ENCODE results near the gene TBL1X. TPM values are rescaled to one million over a fixed set of nuclear protein-coding genes. Genes with fewer than 3 reads are reported as not detected.

TBL1X gene
- total RNA-seq, 1 donor from 2014 or later, result 33.3 TPM

DNA sequence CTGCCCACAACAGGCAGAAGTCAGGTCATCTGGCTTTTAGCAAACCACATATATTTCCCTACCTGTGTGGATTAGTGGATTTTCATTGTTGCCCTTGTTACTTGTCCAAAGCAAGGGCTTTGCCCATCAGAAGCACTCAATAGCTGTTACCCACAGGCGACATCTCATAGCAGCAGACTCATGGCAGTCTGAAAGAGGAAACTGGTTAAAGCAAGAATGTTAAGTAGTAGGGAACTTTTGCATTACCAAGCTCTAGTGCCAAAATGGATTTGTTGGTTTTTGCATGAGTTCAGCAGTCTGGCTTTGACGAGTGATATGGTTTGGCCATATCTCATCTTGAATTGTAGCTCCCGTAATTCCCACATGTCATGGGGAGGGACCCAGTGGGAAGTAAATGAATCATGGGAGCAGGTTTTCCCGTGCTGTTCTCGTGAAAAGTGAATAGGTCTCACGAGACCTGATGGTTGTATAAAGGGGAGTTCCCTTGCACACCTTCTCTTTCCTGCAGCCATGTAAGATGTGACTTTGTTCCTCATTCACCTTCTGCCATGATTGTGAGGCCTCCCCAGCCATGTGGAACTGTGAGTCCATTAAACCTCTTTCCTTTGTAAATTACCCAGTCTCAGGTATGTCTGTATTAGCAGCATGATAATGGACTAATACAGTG, 192.9 kb downstream of the TBL1X start:
- DNase-seq (ENCODE audit: low spot score) (no peak), ATAC-seq (no peak)

DNA sequence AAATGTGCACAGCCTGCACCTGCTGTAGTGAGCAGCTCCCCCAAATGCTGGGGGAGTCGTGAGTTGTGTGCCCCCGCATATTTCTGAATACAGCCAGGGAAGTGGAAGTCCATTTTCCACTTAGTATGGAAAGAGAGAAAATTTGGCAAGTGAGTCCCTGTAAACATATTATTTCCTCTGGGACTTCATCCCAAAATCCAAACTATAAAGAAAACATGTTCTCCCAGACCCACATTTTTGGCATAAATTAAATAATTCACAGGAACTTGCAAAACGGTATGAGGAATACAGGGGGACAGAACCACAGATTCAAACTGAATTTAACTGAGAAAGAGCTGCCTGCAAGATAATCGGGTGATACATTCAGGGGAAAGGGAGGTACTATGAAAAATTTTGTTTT, 193.6 kb downstream of the TBL1X start:
- ATAC-seq, result no peak
- no peak for DNase-seq (ENCODE audit: low spot score)

DNA sequence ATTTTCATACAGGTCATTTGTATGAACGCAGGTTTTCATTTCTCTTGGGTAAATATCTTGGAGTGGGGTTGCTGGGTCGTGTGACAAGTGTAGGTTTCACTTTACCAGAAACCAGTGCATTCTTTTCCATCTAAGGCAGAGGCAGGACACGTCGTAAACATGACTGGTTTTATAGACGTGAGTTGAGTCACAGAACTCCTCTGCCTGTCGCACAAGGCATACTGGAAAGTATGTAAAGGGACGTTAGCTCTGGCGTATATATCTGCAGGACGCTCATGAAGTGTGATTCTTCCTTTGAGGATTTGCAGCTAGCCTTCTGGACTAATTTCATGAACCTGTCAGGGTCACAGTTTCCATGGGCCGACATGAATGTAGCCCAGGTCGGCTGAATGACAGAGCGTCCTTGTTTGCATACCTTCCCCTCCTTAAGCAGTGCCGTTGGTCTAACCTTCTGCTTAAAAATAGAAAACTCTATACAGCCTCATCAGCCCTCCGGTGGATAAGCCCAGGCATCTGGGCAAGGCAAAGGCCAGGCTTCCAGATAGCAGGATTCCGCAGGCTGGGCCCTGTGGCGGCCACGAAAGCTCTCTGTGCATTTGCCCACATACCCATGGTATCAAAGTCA, 194.8 kb downstream of the TBL1X start:
- ATAC-seq, result no peak
- no peak for DNase-seq (ENCODE audit: low spot score)

DNA sequence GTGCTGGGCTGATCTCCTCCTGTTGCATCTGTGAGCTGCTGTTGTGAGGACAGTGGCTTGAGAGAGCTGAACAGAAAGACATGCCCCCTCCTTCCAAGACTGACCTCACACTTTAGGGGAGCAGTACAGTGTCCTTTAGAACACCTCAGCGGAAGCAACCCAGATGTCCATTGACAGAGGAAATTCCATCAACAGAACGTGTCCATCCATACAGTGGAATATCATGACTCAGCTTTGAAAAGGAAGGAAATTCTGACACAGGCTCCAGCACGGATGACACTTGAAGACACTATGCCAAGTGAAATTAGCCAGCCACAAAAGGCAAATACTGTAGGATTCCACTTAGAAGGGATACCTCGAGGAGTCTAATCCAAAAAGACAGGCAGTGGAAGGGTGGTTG, 197.3 kb downstream of the TBL1X start:
- ATAC-seq (no peak), DNase-seq (ENCODE audit: low spot score) (no peak)

DNA sequence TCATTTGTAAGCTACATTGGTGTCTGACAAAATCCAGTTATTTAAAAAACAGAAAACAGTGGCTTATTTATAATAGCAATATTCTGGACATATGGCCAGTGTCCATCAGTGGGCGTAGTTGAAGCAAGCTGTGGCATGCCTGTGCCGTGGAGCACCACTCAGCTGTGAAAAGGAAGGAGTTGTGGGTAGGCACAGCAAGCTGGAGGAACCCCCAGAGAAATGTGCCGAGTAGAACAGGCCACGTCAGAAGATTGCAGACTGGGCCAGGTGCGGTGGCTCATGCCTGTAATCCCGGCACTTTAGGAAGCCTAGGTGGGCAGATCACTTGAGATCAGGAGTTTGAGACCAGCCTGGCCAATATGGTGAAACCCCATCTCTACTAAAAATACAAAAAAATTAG, 198.4 kb downstream of the TBL1X start:
- DNase-seq (ENCODE audit: low spot score) (no peak), ATAC-seq (no peak)

DNA sequence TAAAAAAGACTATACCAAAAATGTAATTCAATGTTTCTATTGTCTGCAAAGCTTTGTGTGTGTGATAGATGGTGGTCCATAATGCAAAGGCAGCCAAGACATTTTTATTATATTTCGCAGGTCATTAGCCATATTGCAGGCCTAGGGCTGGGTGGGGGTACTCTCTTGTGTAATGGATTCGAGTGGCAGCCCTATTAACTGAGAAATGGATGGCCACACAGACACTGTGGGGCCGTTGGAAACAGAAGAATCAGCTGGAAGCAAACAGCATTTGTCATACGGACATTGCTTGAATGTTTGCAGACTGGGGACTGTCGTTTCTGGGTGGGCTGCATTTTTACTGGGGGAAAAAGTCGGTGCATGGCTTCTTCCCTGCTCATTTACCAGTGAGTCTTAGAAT, 199.4 kb downstream of the TBL1X start:
- ATAC-seq (no peak), DNase-seq (ENCODE audit: low spot score) (no peak)

DNA sequence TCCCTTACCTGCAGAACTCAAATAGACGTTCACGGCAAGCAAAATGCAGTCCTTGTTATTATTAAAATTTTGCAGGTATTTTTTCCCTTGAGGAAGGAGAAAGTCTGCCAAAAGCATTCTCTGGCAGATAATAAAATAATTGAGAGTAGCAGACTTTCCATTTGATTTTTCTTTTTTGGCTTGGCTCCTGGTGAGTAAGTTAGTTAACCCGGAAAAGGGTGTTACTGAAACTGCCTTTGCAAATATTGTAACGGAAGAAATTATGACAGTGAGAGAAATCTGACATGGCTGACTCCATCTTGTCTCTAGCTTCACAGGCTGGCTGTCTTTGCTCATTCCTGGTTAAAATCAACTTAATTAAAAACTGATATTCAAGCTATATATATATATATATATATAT, 200.3 kb downstream of the TBL1X start:
- DNase-seq (ENCODE audit: low spot score) (no peak), ATAC-seq (no peak)

DNA sequence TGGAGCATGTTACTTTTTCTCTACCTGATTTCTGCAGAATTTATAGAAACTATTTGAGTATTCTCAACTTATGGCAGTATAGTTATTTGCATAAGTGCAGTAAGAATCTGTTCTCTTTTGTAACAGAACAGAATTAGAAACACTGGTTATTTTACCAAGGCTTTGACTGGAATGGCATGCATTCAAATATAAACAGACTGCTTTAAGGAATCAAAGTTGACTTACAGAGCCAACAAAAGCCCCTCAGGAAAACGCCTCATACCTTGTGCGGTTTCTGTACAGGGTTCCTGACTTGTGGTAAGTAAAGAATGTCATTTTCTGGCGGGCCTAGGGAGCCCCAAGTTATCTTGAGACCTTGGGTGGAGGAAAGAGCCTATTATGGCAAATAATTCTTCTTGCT, 203.7 kb downstream of the TBL1X start:
- DNase-seq (ENCODE audit: low spot score) (no peak), ATAC-seq (no peak)

DNA sequence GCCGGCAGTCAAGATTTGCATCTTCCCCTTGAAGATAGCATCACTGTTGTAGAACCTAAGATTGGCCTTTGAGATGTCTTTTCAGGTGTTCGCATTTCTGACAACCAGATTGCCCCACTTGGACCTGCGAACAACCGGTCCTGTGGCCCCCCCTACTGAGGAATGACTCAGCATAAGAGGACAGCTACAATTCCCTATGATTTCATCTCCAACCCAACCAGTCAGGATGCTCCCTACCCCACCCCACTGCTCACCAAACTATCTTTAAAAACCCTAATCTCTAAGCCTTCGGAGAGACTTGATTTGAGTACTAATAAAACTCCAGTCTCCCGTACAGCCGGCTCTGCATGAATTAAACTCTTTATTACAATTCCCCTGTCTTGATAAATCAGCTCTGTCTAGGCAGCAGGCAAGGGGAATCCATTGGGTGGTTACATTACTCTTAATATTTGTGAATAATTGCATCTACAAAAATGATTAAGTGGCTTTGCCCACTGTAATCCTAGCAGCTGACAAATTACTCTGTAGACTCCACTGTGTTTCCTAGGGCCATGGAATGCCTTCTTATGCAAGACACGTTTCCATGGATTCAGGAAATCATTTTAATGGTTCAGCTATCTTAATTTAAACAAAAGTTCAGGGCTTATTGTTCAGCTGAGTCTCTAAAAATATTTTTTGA, 205.4 kb downstream of the TBL1X start:
- ATAC-seq (no peak), DNase-seq (ENCODE audit: low spot score) (no peak)

DNA sequence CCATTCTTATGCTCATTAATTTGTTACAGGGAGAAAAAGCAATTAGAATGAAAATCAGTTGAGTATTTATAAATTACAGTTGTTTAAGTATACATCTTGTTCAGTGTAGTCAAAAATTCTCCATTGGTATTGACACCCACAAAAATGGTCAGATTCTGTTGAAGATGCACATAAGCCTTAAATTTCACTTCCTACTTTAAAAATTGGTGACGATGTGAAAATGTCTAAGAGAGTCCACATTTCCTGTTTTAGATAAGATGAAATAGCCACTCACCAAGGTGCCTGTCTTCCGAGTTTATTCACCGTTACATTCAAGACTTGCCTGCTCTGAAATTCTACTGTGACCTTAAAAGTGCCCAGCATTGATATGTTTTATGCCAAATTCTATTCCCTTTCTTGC, 207.1 kb downstream of the TBL1X start:
- no peak for DNase-seq (ENCODE audit: low spot score)
- no peak for ATAC-seq

DNA sequence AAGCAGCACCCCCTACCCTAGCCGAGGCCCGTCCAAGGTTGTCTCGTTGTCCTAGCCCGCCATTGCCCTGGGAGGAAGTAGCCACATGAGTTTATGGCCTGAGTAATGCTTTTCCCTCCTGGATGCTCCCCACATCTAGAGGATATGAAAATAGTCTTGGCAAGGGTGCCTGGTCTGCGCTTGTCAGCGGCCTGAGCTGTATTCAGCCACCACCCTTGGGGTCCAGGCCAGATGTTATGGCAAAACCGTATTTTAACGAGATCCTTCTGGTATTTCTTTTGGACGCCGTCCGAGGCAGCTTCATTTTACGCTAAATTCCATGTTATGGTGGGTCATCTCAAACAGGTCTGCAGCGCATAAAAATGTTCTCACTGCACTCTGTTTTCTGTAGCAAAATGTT, 211.4 kb downstream of the TBL1X start:
- ATAC-seq, result no peak
- DNase-seq (ENCODE audit: low spot score), result no peak

DNA sequence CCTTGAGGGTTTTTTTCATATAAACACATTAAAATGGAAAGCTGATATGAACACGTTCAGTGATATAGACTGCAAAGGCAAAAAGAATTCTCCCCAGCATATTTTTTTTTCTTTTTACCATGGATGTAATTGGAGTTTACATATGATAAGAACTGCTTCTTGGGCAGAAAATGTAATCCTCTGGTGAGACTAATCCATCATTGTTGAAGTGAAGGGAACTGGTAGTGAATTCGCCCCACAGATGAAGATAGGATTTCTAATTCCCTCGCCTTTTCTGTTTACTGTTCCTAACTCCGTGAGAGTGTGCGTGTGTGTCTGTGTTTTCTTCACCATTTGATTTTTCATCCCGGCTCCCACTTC, 211.9 kb downstream of the TBL1X start:
- DNase-seq (ENCODE audit: low spot score) (no peak), ATAC-seq (no peak)

DNA sequence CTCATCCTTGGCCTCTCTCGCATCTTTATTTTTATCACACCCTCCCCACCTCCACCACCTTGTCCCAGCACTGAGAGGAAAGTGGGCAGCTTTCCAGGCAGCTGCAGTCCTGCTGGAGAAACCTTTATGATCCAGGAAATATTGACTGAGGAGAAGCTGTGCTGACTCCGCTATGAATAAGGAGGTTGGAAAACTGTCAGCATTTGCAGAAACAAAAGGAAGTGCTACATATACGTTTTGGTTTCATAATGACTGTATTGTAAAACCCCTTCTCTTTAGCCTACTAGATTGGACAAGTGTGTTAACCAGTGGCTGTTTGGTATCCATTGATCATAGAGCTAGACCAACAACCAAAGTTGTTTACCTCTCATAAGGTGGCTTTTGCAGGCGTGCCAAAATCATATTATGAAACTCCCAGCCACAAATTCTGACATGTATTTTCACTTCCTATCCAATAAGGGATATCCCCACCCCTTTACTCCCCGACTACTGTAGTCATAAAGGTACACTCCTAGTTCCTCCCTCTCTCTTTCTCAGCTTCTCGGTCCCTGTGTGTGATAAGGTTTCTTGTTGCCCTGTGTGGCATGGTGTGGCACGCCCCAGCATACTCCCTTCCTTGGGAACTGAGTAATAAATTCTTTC, 212.4 kb downstream of the TBL1X start:
- ATAC-seq, result no peak
- DNase-seq (ENCODE audit: low spot score), result no peak

DNA sequence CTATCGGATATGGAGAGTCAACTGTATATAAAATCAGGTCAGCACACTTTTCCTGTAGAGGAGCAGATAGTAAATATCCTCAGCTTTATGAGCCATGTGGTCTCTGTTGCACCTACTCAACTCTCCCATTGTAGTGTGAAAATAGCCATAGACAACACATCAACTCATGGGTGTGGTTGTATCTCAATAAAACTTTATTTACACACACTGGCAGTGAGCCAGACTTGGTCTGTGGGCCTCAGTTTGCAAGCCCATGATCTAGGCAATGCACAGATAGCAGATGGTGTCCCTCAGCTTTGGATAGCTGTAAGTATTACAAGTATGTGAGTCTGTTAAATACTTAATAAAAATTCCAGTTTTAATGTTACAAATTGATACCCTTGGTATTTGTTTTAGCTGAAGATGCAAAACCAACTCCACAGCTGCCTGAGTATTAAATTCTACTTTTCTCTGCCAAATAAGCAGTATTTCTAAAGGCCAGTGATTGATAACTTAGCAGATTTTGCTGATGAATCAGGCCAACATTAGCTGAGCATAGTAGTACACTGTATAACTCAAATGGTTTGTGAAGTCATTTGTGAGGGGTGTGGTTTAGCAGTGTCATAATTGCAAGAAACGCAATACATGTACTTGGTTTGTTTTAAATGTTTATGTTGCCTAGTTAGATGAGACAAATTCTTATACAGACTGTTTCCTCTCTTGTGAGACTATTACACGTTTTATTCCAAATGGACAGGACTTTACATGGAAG, 213.5 kb downstream of the TBL1X start:
- ATAC-seq (no peak), DNase-seq (ENCODE audit: low spot score) (no peak)

DNA sequence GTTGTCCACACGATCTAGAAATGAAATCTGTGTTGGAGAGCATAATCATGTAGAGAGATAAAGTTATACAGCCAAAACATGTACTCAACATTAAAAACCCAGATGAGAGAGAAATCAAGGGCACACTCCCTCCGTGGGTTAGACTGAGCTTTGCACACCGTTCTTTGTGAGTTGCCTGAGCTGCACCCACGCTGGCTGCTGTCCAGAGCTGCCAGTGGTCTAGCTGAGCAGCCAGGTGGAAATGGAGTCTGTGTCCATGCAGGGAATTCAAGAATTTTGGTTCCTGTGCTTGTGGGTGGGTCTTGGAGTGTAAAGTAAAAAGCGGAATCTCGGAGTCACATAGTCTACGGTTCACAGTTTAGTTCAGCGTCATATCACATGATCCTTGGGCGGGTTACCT, 216.2 kb downstream of the TBL1X start:
- no peak for DNase-seq (ENCODE audit: low spot score)
- no peak for ATAC-seq

DNA sequence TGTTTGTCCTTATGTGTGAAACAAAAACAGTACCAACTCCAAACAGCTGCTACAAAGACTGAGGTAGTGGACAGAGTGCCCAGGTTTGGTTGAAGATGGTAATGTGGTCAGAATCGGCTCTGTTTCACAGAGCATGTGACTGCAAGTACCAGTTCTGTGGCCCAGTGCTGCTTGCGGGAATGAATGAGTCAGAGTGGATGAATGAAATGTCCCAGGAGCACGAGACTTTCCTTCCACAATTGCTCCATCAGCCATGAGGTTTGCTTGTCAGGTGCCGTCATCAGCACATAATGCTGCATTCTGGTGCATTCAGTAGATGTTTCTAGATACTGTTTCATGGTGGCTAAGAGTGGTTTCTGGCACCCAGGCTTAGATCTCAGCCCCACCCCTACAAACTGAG, 216.6 kb downstream of the TBL1X start:
- no peak for DNase-seq (ENCODE audit: low spot score)
- no peak for ATAC-seq

DNA sequence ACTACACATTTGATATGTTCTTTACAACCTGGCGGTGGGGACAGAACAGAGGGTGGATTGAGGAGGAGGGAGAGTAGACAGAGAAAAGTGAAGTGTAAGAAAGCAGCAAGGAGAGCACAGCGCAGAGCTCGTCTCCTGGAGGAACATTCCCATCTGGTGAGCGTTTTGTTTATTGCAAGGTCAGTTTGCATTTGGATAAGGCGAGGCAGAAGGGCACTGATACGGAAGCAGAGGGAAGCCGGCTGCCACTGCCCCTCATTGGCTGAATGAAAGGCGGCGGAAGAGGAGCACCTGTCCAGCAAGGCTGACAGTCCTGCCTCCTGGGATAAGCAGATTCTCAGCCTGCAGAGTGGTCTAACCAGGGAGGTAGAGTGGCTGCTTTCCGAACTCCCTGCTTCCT, 217.6 kb downstream of the TBL1X start:
- ATAC-seq (no peak), DNase-seq (ENCODE audit: low spot score) (no peak)

DNA sequence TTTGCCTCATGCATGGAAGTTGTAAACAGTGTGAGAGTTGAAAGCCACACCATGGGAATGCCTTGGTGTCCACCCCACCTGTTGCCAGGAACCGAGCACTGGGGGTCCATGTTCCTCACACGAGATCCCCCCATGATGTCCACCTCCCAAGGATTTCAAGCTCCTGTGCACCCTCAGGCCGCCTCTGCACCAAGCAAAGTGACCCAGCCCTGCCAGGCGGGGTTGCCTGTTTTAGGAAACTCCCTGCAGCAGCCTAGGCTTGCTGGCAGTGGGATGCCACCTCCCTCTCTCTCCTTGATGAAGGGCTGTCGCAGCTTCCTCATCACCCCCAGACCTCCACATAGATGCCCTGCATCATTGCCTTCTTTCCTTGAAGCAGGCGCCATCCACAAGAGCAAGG, 218.0 kb downstream of the TBL1X start:
- DNase-seq (ENCODE audit: low spot score) (no peak), ATAC-seq (no peak)

DNA sequence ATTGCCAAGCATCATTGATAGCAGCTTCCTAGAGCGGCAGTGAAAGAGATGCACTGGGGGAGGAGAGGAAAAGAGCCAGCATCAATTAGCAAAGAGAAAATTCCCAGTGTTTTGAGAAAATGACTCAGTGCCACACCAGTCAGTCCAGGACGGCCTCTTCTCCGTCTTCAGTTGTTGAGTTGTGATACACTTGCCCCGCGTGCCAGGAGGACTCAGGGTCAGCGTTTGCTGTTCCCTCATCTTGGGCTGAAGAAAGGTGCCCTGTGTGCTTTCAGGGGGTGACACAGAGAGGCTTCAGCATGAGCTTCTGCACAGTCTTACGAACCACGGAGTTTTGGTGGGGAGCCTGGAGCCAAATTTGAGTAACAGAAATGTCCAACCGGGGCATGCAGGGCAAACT, 218.5 kb downstream of the TBL1X start:
- no peak for DNase-seq (ENCODE audit: low spot score)
- ATAC-seq, result no peak

DNA sequence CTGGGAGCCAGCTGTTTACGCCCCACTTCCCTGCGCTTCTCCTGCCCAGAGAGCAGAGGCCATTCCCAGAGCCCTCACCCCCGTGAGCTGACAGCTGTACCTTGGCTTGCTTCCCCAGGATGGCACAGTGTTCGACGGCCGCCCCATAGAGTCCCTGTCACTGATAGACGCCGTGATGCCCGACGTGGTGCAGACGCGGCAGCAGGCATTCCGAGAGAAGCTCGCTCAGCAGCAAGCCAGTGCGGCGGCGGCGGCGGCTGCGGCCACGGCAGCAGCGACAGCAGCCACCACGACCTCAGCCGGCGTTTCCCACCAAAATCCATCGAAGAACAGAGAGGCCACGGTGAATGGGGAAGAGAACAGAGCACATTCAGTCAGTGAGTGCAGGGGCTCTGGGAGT, 223.0 kb downstream of the TBL1X start:
- ATAC-seq (no peak), DNase-seq (ENCODE audit: low spot score) (no peak)

DNA sequence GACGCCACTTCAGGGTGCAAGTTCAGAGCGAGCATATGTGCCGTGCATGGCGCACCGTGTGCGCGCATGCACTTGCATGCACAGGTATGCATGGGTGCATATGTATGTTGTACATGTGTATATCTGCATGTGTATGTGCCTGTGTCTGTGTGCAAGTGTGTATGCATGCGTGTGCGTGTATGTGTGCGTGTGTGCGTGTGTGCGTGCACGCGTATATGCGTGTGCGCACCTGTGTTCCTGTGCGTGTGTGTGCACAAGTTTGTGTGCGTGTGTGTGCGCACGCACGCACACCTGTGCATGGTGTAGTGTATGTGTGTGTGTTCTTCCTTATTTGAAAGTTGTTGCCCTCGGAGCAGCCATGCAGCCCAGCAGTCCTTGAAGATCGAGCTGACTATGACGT, 224.0 kb downstream of the TBL1X start:
- ATAC-seq (no peak), DNase-seq (ENCODE audit: low spot score) (no peak)

DNA sequence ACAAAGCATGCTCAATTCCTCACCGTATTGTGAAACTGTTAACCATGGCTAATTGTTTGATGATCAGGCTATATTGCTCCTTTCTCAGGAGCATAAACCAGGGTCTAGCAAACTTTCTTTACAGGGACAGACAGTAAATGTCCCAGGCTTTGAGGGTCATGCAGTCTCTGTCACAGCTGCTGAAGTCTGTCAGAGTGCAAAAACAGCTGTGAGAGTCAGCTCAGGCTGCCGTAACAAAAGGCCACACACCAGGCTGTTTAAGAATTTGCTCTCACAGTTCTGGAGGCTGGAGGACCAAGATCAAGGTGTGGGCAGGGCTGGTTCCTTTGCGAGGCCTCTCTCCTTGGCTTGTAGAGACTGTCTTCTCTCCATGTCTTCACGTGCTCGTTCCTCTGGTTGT, 225.2 kb downstream of the TBL1X start:
- DNase-seq (ENCODE audit: low spot score) (no peak), ATAC-seq (no peak)
